DMS53 treated with DMSO at 0.1 percent for 48 hours (cell line): ENCODE measurements around the gene SWT1.
"Not testable (repeated sequence)": the region's sequence is repeated elsewhere in the genome, so short reads cannot be mapped to it uniquely, and the experiment has no call there.

Source experiments
- DNase-seq: peaks from one replicate; lab custom pipeline; 2025; ENCODE audit not compliant: unreplicated experiment; lab: John Stamatoyannopoulos, UW

Gene SWT1

DNA sequence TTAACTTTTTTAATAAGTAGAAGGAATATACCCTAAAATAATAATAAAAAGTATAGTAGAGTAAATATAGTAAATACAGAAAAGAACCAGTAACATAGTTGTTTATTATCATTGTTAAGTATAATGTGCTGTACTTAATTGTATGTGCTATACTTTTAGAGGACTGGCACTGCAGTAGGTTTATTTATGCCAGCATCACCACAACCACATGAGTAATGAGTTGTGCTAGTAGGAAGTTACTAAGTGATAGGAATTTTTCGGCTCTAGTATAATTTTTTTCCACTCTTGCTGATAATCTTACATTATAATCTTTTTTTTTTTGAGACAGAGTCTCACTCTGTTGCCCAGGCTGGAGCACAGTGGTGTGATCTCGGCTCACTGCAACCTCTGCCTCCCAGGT is 88.5 kb downstream of the SWT1 start:
- DNase-seq = no peak

DNA sequence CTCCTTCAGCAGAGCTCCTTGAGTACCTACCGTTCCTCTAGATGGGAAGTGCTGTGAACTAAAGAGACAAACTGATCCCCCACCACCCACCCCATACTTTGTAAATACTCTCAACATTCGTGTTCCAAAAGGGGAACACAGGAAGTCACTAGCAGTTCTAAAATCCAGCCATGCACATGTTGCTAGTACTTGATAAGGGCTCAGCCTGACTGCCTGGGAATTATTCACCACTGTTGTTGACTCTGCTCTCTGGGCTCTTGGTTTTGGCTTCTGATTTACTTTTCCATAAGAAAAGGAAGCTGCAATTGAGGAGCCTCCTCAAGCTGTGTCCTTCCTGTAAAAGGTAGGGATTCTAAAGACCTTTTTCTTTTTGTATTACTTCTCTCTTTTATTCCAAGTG is 92.6 kb downstream of the SWT1 start:
- DNase-seq = no peak

DNA sequence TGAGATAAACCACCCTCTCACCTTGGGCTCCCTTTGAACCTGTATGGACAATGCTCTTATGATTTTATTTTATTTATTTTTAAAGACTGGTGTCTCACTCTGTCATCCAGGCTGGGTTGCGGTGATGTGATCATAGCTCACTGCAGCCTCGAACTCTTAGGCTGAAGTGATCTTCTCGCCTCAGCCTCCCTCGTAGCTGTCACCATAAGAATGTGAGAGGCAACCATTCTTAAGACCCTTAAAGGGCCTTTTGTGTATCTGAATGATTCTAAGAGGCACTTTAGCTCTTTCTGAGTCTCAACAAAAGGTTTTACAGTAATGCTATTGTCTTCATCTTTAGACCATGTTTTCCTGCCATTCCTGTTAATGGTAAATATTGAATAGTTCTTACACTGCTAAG is 93.1 kb downstream of the SWT1 start:
- DNase-seq = no peak

- not testable (repeated sequence) for DNase-seq
Measured at GRCh38 chr1:185251928-185252327, 95.0 kb downstream of the SWT1 start.

- DNase-seq = not testable (repeated sequence)
Measured at GRCh38 chr1:185252404-185252803, 95.4 kb downstream of the SWT1 start.

- not testable (repeated sequence) for DNase-seq
Measured at GRCh38 chr1:185255595-185255994, 98.6 kb downstream of the SWT1 start.

- peak; percentile 49 for DNase-seq
Measured at GRCh38 chr1:185257116-185257949, 100.4 kb downstream of the SWT1 start.

- DNase-seq = peak; percentile 49
Measured at GRCh38 chr1:185257950-185258208, 100.9 kb downstream of the SWT1 start.

GRCh38 chr1:185258676-185259075 is 101.7 kb downstream of the SWT1 start:
- DNase-seq = no peak

DNA sequence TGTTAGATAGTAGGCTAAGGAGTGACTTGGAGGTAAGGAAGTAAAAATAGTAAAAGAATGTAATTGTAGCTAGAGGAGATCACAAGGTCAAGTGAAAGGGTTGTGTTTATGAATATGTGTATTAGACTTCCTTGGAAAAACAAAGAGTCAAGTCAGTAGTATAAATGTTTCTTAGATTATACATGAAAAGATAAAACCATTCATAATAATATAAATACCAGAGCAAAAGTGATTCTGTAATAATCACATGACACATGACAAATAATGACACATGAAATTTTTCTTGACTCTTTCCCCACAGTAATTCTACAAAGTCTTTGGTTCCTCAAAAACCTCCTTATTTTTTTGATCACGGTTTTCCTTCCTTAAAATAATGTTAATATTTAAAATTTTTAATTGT is 103.6 kb downstream of the SWT1 start:
- DNase-seq = no peak

DNA sequence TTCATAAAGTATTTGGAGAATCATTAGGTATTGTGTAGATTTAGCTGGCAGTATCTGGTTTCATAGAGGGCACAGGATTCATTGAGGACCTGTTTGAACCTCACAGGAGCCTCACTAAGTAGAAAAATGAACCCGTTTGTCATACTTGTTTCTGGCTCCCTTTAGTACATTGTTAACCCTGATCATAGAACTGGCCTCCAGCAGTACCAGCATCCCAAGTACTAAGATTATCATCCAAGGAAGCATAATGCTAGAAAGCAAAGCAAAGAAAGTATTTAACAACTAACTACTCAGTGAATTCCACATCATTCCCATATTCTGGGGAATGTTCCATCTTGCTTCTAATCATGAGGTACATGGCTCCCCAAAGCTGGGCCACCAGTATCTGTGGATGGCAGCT is 105.2 kb downstream of the SWT1 start:
- no peak for DNase-seq

- DNase-seq = no peak
Measured at GRCh38 chr1:185263292-185263691, 106.3 kb downstream of the SWT1 start.

DNA sequence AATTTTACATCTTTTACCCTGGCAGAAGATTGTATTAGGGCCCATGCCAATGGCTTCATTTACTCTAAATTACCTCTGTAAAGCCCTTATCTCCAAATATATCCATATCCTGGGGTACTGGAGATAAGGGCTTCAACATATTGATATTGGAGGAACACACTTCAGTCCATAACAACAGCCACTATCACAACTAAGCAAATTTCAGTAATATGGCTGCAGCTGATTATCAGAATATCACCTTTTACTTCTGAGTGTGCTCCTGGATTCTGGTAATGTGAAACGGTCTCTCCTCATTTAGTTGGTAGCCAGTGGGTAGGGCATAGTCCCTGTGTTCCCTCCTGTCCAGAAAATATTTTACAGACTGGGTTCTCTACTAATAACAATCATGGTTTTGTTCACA is 106.8 kb downstream of the SWT1 start:
- no peak for DNase-seq

GRCh38 chr1:185265314-185265713 is 108.3 kb downstream of the SWT1 start:
- no peak for DNase-seq

DNA sequence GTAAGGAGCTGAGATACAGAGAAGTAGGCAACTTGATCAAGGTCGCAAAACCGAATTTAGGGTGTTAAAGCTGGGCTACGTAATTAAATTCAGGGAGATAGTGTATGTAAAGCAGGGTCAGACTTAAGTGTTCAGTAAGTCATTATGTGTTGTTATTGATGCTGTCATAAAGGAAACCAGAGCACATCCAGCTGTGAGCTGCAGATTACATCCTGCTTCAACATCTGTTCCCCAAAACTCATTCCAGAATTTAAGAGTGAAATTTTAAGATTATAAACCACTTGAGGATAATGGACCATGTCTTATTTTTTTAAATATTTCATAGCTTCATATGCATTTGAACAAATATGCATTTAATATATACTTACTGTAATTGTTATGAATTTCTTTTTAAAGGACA is 110.3 kb downstream of the SWT1 start:
- DNase-seq = no peak

DNA sequence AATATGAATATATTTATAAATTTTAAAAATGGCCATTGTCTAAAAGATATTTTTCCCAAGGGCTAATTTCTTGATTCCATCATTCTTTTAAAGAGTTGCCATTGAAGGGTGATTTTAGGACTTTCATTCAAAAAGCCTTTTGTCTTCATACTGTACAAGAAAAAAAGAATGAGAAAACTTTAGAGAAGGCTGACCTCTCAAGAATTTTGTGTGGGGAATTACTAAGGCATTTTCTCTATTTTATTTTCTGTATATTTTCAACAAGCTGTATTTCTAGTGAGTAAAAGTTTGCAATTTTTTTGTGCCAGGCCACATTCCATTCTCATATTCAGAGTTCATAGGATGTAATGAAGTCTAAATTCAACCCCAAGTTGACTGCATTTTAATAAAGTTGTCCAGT is 110.7 kb downstream of the SWT1 start:
- DNase-seq = no peak

GRCh38 chr1:185268352-185268751 is 111.4 kb downstream of the SWT1 start:
- no peak for DNase-seq

GRCh38 chr1:185271921-185272320 is 115.0 kb downstream of the SWT1 start:
- no peak for DNase-seq

GRCh38 chr1:185279571-185279970 is 122.6 kb downstream of the SWT1 start:
- peak; percentile 4 for DNase-seq

- no peak for DNase-seq
Measured at GRCh38 chr1:185280589-185280988, 123.6 kb downstream of the SWT1 start.

DNA sequence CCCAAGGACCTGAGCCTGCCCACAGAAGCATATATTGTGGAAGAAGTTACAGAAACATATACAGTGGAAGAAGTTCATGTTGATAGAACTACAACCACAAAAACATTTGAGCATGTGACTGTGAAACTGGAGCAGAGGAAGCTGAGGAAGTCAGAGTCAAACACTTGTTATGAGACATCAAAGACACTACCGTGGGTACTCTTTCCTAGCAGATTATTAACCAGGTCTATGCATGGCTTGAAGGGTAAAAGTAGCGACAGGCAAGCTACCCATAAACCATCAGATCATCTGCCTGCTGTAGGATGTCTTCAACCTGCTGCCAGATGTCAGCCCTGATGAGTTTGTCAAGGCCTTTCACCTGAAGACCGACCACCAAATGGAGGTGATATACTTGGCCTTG is 124.3 kb downstream of the SWT1 start:
- DNase-seq = peak; percentile 79

DNA sequence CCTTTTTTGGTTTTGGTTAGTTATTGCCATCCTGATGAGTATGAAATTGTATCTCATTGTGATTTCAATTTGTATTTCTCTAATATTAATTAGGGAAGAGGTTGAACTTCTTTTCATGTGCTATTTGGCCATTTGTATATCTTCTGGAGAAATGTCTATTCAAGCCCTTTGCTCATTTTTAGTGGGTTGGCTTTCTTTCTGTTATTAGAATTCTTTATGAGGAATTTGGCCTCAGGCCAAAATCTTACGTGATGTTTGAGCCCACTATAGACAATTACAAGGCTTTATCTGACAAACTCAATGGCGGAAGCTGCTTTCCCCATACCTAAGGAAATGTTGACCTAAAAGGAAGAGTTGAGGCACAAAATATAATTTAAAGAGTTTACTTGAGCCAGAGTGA is 127.1 kb downstream of the SWT1 start:
- no peak for DNase-seq

- no peak for DNase-seq
Measured at GRCh38 chr1:185284533-185285276, 127.7 kb downstream of the SWT1 start.
